ENCODE data around the gene CFAP299.

DNA sequence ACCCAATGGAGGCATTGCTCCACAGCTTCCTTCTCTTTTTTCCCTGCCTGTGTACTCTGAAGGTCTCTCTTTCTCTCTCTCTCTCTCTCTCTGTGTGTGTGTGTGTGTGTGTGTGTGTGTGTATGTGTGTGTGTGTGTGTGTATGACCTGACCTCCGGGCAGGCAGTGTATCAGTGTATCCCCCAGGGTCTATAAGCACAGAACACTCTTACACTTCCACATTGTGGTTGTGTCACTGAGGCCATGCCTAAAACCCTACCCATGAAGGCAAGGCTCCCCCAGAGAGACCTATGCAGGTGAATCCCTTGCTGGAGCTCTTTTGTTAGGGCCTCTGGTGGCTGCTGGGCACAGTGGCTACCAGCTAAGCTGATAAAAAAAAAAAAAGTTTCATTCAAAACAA, 394.6 kb downstream of the CFAP299 start:
- TF ChIP-seq, protein P1, sequence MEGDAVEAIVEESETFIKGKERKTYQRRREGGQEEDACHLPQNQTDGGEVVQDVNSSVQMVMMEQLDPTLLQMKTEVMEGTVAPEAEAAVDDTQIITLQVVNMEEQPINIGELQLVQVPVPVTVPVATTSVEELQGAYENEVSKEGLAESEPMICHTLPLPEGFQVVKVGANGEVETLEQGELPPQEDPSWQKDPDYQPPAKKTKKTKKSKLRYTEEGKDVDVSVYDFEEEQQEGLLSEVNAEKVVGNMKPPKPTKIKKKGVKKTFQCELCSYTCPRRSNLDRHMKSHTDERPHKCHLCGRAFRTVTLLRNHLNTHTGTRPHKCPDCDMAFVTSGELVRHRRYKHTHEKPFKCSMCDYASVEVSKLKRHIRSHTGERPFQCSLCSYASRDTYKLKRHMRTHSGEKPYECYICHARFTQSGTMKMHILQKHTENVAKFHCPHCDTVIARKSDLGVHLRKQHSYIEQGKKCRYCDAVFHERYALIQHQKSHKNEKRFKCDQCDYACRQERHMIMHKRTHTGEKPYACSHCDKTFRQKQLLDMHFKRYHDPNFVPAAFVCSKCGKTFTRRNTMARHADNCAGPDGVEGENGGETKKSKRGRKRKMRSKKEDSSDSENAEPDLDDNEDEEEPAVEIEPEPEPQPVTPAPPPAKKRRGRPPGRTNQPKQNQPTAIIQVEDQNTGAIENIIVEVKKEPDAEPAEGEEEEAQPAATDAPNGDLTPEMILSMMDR (IDR thresholded peaks at IDR 0.05): no peak
- no peak for TF ChIP-seq POLR2A (IDR thresholded peaks at IDR 0.05)

Data from Peyer's patch (tissue), 4 donors.